ENCODE results near the gene ARGLU1. TPM values are rescaled to one million over a fixed set of nuclear protein-coding genes. Genes with fewer than 3 reads are reported as not detected.

Gene ARGLU1
- total and polyA plus RNA-seq, 2 experiments from 2014 or later: 108 to 166 TPM

GRCh38 chr13:106499896-106500295, 68.0 kb downstream of the ARGLU1 start:
- DNase-seq (ENCODE audit: low spot score): no peak
- no peak overlapping the region for H3K4me2 ChIP-seq
- no peak overlapping the region for H2AFZ ChIP-seq
- H3K27me3 Mint-ChIP-seq (ENCODE audit: insufficient read depth, low read depth, poor library complexity): peaks cover 1% of the 10 kb centered on the region
- peaks cover 45% of the 10 kb centered on the region for H3K79me2 ChIP-seq (replicated peaks; ENCODE audit: insufficient read depth)
- H3K27ac Mint-ChIP-seq: peak overlapping the region; percentile 75; the same call in 1 of the 2 replicates
- peaks cover 49% of the 10 kb centered on the region for H3K4me1 Mint-ChIP-seq
- no peaks in the 10 kb centered on the region for H4K20me1 ChIP-seq (replicated peaks; ENCODE audit: insufficient read depth)
- H3K36me3 ChIP-seq (ENCODE audit: insufficient read depth): no peaks in the 10 kb centered on the region
- H3K27ac ChIP-seq (ENCODE audit: low read depth): no peak overlapping the region
- ATAC-seq: no peak
- H3K4me3 ChIP-seq: no peak overlapping the region
- H3K9me2 ChIP-seq (ENCODE audit: insufficient read depth): no peaks in the 10 kb centered on the region
- no peaks in the 10 kb centered on the region for H3K36me3 Mint-ChIP-seq (ENCODE audit: low read depth)
- no peaks in the 10 kb centered on the region for H3K27me3 ChIP-seq (ENCODE audit: insufficient read depth)
- peaks cover 46% of the 10 kb centered on the region for H3K4me1 ChIP-seq (ENCODE audit: insufficient read depth)
- TF ChIP-seq POLR2AphosphoS5 (IDR thresholded peaks at IDR 0.05; ENCODE audit: low read depth) (no peak), EZH2 (IDR thresholded peaks at IDR 0.05; ENCODE audit: low read depth, unreplicated experiment) (no peak), ETS1 (IDR thresholded peaks at IDR 0.05) (no peak), STAT1 (IDR thresholded peaks at IDR 0.05; ENCODE audit: unreplicated experiment) (no peak), NANOG (IDR thresholded peaks at IDR 0.05; ENCODE audit: borderline replicate concordance) (no peak), EZH2phosphoT487 (IDR thresholded peaks at IDR 0.05; ENCODE audit: unreplicated experiment) (no peak), ZNF462 (CRISPR knock-in tag; IDR thresholded peaks at IDR 0.05) (no peak)
- no peaks in the 10 kb centered on the region for H3F3A ChIP-seq (replicated peaks; ENCODE audit: low read depth)
- no peak overlapping the region for H3K4me3 Mint-ChIP-seq
- no peaks in the 10 kb centered on the region for H3K9me3 Mint-ChIP-seq

Data from GM23338 (cell line).